Measurements from ENCODE around the gene PNRC2. TPM values are rescaled to one million over a fixed set of nuclear protein-coding genes. Genes with fewer than 3 reads are reported as not detected.

Gene PNRC2
- total and polyA plus RNA-seq, 2 of the 13 experiments (the other 11 are each of a cell fraction or from before 2014, with no cell fraction given): 74.9 to 97.5 TPM

GRCh38 chr1:23979387-23979880 is 19.8 kb downstream of the PNRC2 start (continued):
- no peak for TF ChIP-seq ZNF318 (CRISPR knock-in tag; IDR thresholded peaks at IDR 0.05)
- TF ChIP-seq, protein P1, sequence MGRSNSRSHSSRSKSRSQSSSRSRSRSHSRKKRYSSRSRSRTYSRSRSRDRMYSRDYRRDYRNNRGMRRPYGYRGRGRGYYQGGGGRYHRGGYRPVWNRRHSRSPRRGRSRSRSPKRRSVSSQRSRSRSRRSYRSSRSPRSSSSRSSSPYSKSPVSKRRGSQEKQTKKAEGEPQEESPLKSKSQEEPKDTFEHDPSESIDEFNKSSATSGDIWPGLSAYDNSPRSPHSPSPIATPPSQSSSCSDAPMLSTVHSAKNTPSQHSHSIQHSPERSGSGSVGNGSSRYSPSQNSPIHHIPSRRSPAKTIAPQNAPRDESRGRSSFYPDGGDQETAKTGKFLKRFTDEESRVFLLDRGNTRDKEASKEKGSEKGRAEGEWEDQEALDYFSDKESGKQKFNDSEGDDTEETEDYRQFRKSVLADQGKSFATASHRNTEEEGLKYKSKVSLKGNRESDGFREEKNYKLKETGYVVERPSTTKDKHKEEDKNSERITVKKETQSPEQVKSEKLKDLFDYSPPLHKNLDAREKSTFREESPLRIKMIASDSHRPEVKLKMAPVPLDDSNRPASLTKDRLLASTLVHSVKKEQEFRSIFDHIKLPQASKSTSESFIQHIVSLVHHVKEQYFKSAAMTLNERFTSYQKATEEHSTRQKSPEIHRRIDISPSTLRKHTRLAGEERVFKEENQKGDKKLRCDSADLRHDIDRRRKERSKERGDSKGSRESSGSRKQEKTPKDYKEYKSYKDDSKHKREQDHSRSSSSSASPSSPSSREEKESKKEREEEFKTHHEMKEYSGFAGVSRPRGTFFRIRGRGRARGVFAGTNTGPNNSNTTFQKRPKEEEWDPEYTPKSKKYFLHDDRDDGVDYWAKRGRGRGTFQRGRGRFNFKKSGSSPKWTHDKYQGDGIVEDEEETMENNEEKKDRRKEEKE (IDR thresholded peaks at IDR 0.05): no peak
- no peak for TF ChIP-seq CBX5 (CRISPR knock-in tag; IDR thresholded peaks at IDR 0.05; ENCODE audit: borderline replicate concordance)
- TF ChIP-seq E2F2 (CRISPR knock-in tag; IDR thresholded peaks at IDR 0.05; ENCODE audit: borderline replicate concordance): no peak
- no peak for TF ChIP-seq ZSCAN5A (CRISPR knock-in tag; IDR thresholded peaks at IDR 0.05; ENCODE audit: borderline replicate concordance)
- no peak for TF ChIP-seq EEA1 (CRISPR knock-in tag; IDR thresholded peaks at IDR 0.05; ENCODE audit: borderline replicate concordance)
- TF ChIP-seq ZNF382 (CRISPR knock-in tag; IDR thresholded peaks at IDR 0.05; ENCODE audit: borderline replicate concordance): no peak
- no peak for TF ChIP-seq SRSF4 (IDR thresholded peaks at IDR 0.05; ENCODE audit: low read depth, low read length, poor library complexity, severe bottlenecking)
- TF ChIP-seq HDAC2 (CRISPR knock-in tag; IDR thresholded peaks at IDR 0.05): no peak
- no peak for TF ChIP-seq HOXA9 (CRISPR knock-in tag; IDR thresholded peaks at IDR 0.05; ENCODE audit: borderline replicate concordance)
- TF ChIP-seq NBN (conservative IDR thresholded peaks at IDR 0.05): no peak
- no peak for TF ChIP-seq ZNF761 (CRISPR knock-in tag; conservative IDR thresholded peaks at IDR 0.05)
- TF ChIP-seq MIER3 (CRISPR knock-in tag; IDR thresholded peaks at IDR 0.05; ENCODE audit: borderline replicate concordance): 0 out of 2 replicates have a peak, but pooled peaks have one; percentile 8
- TF ChIP-seq E2F5 (CRISPR knock-in tag; conservative IDR thresholded peaks at IDR 0.05): no peak
- no peak for TF ChIP-seq ZNF446 (CRISPR knock-in tag; IDR thresholded peaks at IDR 0.05)
